GM19239 (cell line): ENCODE results near the gene OR56B1.

Source experiments
- DNase-seq: peaks from one replicate; pipeline ENCODE4 v3.0.0; 2011; ENCODE audit warnings: low spot score; ENCODE audit not compliant: insufficient read length
- FAIRE-seq: peaks from 2 replicates; lab custom pipeline; 2011; peaks lifted over from hg19 to GRCh38; lab: Jason Lieb, UNC

The OR56B1 gene

GRCh38 chr11:5722622-5723021 lies 13.6 kb upstream of the OR56B1 start:
- FAIRE-seq (no peak), DNase-seq (no peak)

GRCh38 chr11:5726351-5726750 lies 9.9 kb upstream of the OR56B1 start:
- DNase-seq: no peak
- FAIRE-seq: no peak

- no peak for DNase-seq
- no peak for FAIRE-seq
Measured at GRCh38 chr11:5727691-5728090, 8.6 kb upstream of the OR56B1 start.

GRCh38 chr11:5737091-5737490 lies 843 bp downstream of the OR56B1 start:
- no peak for DNase-seq
- no peak for FAIRE-seq

GRCh38 chr11:5737670-5738392 lies 1.6 kb downstream of the OR56B1 start:
- DNase-seq (no peak), FAIRE-seq (no peak)

GRCh38 chr11:5738431-5738830 lies 2.2 kb downstream of the OR56B1 start:
- DNase-seq (no peak), FAIRE-seq (no peak)

GRCh38 chr11:5746614-5747013 lies 10.4 kb downstream of the OR56B1 start:
- DNase-seq (no peak), FAIRE-seq (no peak)

GRCh38 chr11:5749836-5750235 lies 13.6 kb downstream of the OR56B1 start:
- no peak for FAIRE-seq
- DNase-seq: no peak

GRCh38 chr11:5753943-5754342 lies 17.7 kb downstream of the OR56B1 start, which contains the start of gene OR52N4:
Gene OR52N4, plus strand, starts transcription at chr11:5754243. Its CDS starts 498 bp downstream, at chr11:5754741.
- FAIRE-seq (no peak), DNase-seq (no peak)

GRCh38 chr11:5767056-5767455 lies 30.8 kb downstream of the OR56B1 start:
- no peak for FAIRE-seq

GRCh38 chr11:5783255-5783654 lies 47.0 kb downstream of the OR56B1 start, which contains the start of gene OR52N5:
Gene OR52N5, minus strand, starts transcription at chr11:5783355. Its CDS starts 4,721 bp downstream, at chr11:5778634.
- DNase-seq: no peak
- no peak for FAIRE-seq

More at GRCh38 chr11:5767056-5767455, 30.8 kb downstream of the OR56B1 start:
- no peak for DNase-seq
